SK-N-MC (cell line): ENCODE data around the gene PRSS56.

ENCODE experiments used
- EZH2 ChIP-seq: fragments of 200-600 bp; sonication (generic); IDR thresholded peaks from one replicate; pipeline ENCODE4 v1.6.1; 2017; ENCODE audit warnings: antibody characterized with exemption
- FOXP2 ChIP-seq: optimal IDR thresholded peaks from 2 replicates; pipeline ENCODE3; 2011; ENCODE audit warnings: mild to moderate bottlenecking, moderate library complexity; ENCODE audit not compliant: insufficient read depth; ENCODE audit errors: extremely low read length, control extremely low read depth
- POLR2AphosphoS5 ChIP-seq: IDR thresholded peaks from 2 replicates; pipeline ENCODE4 v1.6.1; 2012; ENCODE audit warnings: mild to moderate bottlenecking, low read depth, low read length, borderline replicate concordance

DNA sequence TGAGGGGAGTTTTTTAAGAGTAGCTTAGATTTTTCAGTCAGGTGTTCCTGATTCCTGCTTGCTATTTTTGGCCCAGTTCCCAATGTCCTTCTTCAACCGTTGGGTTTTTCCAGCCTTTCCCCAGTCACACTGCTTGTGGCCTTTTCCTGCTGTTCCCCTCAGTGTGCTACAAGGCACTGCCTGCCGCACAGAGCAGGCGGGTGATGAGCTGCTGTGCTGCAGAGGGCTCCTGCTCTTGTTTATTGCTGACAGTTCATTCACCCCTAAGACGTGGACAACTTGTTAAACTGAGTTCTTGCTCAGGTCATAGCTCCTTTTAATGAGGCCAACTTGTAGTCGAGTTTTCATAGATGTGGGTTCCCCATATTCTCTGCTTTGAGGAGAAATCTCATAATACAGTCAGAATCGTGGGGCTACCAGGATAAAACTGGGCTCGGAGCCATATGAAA is 50.9 kb downstream of the PRSS56 start:
- TF ChIP-seq EZH2 (no peak), POLR2AphosphoS5 (no peak), FOXP2 (no peak)
